ENCODE data around the gene MATN3. TPM values are rescaled to one million over a fixed set of nuclear protein-coding genes. Genes with fewer than 3 reads are reported as not detected.
A peak's percentile ranks its signal among the peaks of the same experiment; 100 is the strongest.

The MATN3 gene
- total and polyA plus RNA-seq, 3 donors from 2014 or later = 1.9 to 2.7 (median 2.1) TPM

DNA sequence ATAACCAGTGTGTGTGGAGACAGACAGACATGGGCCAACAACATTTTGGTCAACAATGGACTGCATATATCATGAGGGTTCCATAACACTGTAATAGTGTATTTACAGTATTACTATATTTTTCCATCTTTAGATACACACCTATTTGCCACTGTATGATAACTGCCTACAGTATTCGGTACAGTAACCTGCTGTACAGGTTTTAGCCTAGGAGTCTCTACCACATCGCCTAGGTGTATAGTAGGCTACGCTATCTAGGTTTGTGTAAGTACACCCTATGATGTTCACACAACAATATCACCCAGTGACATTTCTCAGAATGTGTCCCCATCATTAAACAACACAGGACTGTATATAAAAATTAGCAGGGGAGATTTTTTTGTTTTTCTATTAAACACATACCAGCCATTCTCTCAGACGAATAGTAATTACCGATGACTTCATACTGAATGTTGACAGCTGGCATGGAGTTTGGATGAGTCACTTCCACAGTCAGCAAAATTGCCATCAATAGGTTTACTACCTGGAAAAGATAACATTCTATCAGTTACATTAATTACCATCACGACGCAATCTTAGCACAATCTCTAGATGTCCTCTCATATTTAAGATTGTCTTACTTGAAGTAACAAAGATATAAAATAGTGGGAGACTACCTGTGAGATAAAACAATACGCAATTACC is 28.2 kb upstream of the MATN3 start:
- no peak overlapping the region for H3K4me3 ChIP-seq
- H3K4me1 ChIP-seq = peaks cover 44% of the 10 kb centered on the region
- no peaks in the 10 kb centered on the region for H3K36me3 ChIP-seq (ENCODE audit: low read depth, missing control alignments)
- WGBS, 2 donors = 78 to 81% methylated on average over 8 of the region's 8 CpGs
- no peaks in the 10 kb centered on the region for H3K9me3 ChIP-seq
- no peaks in the 10 kb centered on the region for H3K27me3 ChIP-seq
- TF ChIP-seq, protein P1, sequence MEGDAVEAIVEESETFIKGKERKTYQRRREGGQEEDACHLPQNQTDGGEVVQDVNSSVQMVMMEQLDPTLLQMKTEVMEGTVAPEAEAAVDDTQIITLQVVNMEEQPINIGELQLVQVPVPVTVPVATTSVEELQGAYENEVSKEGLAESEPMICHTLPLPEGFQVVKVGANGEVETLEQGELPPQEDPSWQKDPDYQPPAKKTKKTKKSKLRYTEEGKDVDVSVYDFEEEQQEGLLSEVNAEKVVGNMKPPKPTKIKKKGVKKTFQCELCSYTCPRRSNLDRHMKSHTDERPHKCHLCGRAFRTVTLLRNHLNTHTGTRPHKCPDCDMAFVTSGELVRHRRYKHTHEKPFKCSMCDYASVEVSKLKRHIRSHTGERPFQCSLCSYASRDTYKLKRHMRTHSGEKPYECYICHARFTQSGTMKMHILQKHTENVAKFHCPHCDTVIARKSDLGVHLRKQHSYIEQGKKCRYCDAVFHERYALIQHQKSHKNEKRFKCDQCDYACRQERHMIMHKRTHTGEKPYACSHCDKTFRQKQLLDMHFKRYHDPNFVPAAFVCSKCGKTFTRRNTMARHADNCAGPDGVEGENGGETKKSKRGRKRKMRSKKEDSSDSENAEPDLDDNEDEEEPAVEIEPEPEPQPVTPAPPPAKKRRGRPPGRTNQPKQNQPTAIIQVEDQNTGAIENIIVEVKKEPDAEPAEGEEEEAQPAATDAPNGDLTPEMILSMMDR (IDR thresholded peaks at IDR 0.05) = no peak
- no peak for TF ChIP-seq POLR2A (IDR thresholded peaks at IDR 0.05)
- DNase-seq = no peak
- no peak overlapping the region for H3K27ac ChIP-seq
- intact Hi-C loops (cut with DNase I; ENCODE audit: low total_unique reads) = no loop called here

- TF ChIP-seq, protein P1 (IDR thresholded peaks at IDR 0.05) = no peak
- TF ChIP-seq POLR2A (IDR thresholded peaks at IDR 0.05) = no peak
- Histone ChIP-seq H3K27me3 (no peaks in the 10 kb centered on the region), H3K27ac (no peak overlapping the region), H3K4me1 (peaks cover 37% of the 10 kb centered on the region), H3K9me3 (no peaks in the 10 kb centered on the region), H3K36me3 (ENCODE audit: low read depth, missing control alignments) (no peaks in the 10 kb centered on the region), H3K4me3 (no peak overlapping the region)
- no peak for DNase-seq
- intact Hi-C loops (cut with DNase I; ENCODE audit: low total_unique reads) = no loop called here
- WGBS, 2 donors = 58 to 67% methylated on average over 2 of the region's 2 CpGs
Measured at GRCh38 chr2:20037660-20038059, 25.2 kb upstream of the MATN3 start.

DNA sequence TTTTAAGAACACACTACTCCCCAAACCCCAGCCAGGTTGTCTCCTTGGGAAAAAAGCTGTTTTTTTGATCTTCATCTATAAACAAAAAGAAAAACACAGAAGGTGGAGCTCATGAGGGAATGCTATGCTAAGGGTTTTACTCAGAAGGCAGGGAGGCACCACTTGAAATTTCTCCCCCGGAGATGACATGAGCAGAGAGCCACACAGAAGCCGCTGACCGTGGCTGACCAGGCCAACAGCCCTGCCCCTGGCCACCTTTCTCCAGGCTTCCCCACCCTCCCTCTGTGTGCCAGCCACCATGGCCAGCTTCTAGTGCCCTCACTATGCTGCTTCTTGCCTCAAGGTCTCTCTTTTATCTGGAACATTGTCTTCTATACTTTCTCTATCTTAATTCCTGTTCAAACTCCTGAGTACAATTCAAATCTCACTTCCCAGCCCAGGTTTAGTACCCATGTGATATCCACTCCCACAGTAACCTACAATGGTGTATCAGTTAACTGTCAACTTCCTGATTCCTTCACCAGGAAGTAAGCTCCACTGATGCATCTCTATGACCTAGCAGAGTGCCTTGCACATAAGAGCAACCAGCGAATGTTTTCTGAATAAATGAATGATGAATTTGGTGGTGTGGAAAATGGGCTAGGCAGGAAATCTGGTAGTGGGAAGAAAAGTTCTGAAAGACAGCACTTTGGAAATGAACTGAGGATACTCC is 23.6 kb upstream of the MATN3 start:
- 44 to 60% methylated on average over 4 of the region's 4 CpGs for WGBS, 2 donors
- TF ChIP-seq POLR2A (IDR thresholded peaks at IDR 0.05) = no peak
- TF ChIP-seq, protein P1 (IDR thresholded peaks at IDR 0.05) = no peak
- Histone ChIP-seq H3K4me3 (no peak overlapping the region), H3K4me1 (peaks cover 24% of the 10 kb centered on the region), H3K27me3 (no peaks in the 10 kb centered on the region), H3K27ac (peak overlapping the region in 1 of 2 donors; percentile 54), H3K36me3 (ENCODE audit: low read depth, missing control alignments) (no peaks in the 10 kb centered on the region), H3K9me3 (no peaks in the 10 kb centered on the region)
- intact Hi-C loops (cut with DNase I; ENCODE audit: low total_unique reads) = no loop called here
- DNase-seq = no peak

- intact Hi-C loops (cut with DNase I; ENCODE audit: low total_unique reads) = no loop called here
- no peaks in the 10 kb centered on the region for H3K9me3 ChIP-seq
- peaks cover 24% of the 10 kb centered on the region for H3K4me1 ChIP-seq
- no peaks in the 10 kb centered on the region for H3K36me3 ChIP-seq (ENCODE audit: low read depth, missing control alignments)
- WGBS, 2 donors = 60 to 68% methylated on average over 2 of the region's 2 CpGs
- TF ChIP-seq POLR2A (IDR thresholded peaks at IDR 0.05) = no peak
- TF ChIP-seq, protein P1 (IDR thresholded peaks at IDR 0.05) = no peak
- H3K27me3 ChIP-seq = no peaks in the 10 kb centered on the region
- H3K27ac ChIP-seq = no peak overlapping the region
- H3K4me3 ChIP-seq = no peak overlapping the region
- no peak for DNase-seq
Measured at GRCh38 chr2:20034821-20035220, 22.4 kb upstream of the MATN3 start.

All from testis (tissue), 3 donors.